SK-N-MC (cell line): ENCODE measurements around the gene ARNT2.

Experiments
- DNase-seq: peaks from one replicate; pipeline ENCODE4 v3.0.0-alpha.2; 2011; ENCODE audit warnings: low read depth, low spot score
- H3K27ac ChIP-seq: fragments of 200-600 bp; sonication (generic); 2 replicates; pipeline ENCODE4 v1.5.1; 2016; ENCODE audit warnings: mixed run types
- H3K36me3 ChIP-seq: fragments of 200-600 bp; sonication (generic); 2 replicates; pipeline ENCODE4 v1.6.1; 2017; ENCODE audit warnings: antibody characterized with exemption, low read length, mixed read lengths; ENCODE audit not compliant: insufficient read depth
- H3K4me3 ChIP-seq: fragments of 200-600 bp; sonication (generic); 2 replicates; pipeline ENCODE4 v1.5.1; 2016
- H3K9ac ChIP-seq: fragments of 200-600 bp; sonication (generic); 2 replicates; pipeline ENCODE4 v1.8.0; 2017; ENCODE audit warnings: mixed run types, mixed read lengths; ENCODE audit not compliant: insufficient read length
- H3K9me3 ChIP-seq: fragments of 200-600 bp; sonication (generic); 2 replicates; pipeline ENCODE4 v1.6.1; 2017; ENCODE audit warnings: low read depth, mild to moderate bottlenecking, antibody characterized with exemption, low read length, moderate library complexity, mixed read lengths
- EZH2 ChIP-seq: fragments of 200-600 bp; sonication (generic); IDR thresholded peaks from one replicate; pipeline ENCODE4 v1.6.1; 2017; ENCODE audit warnings: antibody characterized with exemption
- FOXP2 ChIP-seq: optimal IDR thresholded peaks from 2 replicates; pipeline ENCODE3; 2011; ENCODE audit warnings: mild to moderate bottlenecking, moderate library complexity; ENCODE audit not compliant: insufficient read depth; ENCODE audit errors: extremely low read length, control extremely low read depth
- POLR2AphosphoS5 ChIP-seq: IDR thresholded peaks from 2 replicates; pipeline ENCODE4 v1.6.1; 2012; ENCODE audit warnings: mild to moderate bottlenecking, low read depth, low read length, borderline replicate concordance

The ARNT2 gene

GRCh38 chr15:80615361-80615736, 211.2 kb downstream of the ARNT2 start:
- TF ChIP-seq POLR2AphosphoS5: no peak
- TF ChIP-seq EZH2: no peak
- no peak for TF ChIP-seq FOXP2
- DNase-seq: no peak
- no peaks in the 10 kb centered on the region for H3K9me3 ChIP-seq
- no peaks in the 10 kb centered on the region for H3K36me3 ChIP-seq
- H3K4me3 ChIP-seq: no peak overlapping the region
- H3K9ac ChIP-seq: no peak overlapping the region
- no peak overlapping the region for H3K27ac ChIP-seq

DNA sequence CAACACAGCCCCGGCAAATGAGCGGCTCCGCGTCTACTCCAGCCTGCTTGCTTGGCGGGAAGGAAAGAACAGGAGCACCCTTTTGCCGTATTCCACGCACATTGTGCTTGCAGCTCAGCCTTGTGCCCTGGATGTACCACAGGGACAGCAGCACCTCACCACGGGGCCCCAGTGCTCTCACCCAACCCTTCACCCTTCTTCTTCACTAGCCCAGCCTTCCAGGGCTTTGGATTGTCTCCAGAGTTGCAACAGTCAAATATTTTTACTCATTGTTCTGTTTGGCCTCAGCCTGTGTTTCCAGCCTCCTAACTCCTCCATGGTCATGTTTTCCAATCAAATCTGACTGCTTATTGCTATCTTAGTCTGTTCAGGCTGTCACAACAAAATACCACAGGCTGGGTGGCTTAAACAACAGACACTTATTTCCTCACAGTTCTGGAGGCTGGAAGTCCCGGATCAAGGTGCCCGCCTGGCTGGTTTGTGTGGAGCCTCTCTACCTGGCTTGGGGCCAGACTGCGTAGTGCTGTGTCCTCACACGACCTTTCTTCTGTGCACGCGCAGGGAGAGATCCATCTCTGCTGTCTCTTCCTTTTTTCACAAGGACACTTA, 211.7 kb downstream of the ARNT2 start:
- Histone ChIP-seq H3K36me3 (no peaks in the 10 kb centered on the region), H3K9me3 (no peaks in the 10 kb centered on the region), H3K27ac (no peak overlapping the region; the same call in 1 of the 2 replicates), H3K4me3 (peak overlapping the region; percentile 29), H3K9ac (no peak overlapping the region)
- no peak for DNase-seq
- TF ChIP-seq EZH2: no peak
- no peak for TF ChIP-seq POLR2AphosphoS5
- TF ChIP-seq FOXP2: no peak

DNA sequence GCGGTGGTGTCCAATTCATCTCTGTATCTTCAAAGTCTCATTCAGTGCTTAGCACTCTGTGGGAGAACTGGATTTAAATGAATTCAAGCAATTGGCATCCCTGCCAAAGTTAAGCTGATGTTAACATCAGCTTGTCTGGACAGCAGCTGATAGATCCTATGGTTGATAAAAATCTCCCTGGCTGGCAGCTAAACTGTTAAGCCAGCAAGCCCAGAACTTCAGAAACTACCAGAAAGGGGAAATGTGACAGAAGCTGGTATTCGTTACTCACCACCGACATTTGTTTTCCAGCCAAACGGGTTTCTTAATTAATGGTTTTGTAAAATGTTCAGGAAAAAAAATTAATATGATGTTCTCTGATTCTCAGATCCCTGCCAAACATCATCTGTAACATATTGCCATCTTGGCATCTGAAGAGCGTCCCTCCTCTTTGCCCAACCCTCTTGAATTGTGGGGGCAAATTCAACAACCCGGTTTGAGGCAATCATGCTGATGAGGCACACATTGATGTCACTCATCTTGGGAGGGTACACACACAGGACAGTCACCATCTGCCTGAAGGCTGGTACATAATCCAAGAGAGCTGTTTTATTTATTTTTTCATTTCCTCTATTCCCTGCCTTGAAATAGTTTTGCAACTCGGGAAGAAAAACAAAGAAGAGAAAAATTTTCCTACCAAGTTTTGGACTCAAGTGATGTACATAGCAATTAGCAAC, 214.7 kb downstream of the ARNT2 start:
- Histone ChIP-seq H3K9ac (no peak overlapping the region), H3K36me3 (no peaks in the 10 kb centered on the region), H3K27ac (no peak overlapping the region), H3K9me3 (peaks cover 5% of the 10 kb centered on the region; the same call in 1 of the 2 replicates), H3K4me3 (no peak overlapping the region)
- no peak for DNase-seq
- TF ChIP-seq FOXP2 (no peak), POLR2AphosphoS5 (no peak)

DNA sequence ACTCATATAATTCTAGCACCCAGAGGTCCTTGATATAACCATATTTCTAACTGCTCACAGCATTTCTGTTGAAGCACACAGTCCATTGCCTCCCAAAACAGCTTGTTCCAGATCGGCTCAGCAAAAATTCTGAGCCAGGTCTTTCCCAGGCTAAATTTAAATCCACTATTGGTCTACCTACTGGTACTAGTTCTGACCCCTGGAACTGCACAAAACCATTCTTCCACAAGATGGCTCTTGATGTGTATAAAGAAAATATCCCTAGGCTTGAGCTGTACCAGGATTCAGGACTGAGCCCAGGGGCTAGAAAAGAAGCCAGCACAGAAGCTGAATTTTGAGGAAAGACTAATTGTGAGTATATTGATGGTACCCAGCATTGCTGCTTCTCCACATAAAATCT, 215.5 kb downstream of the ARNT2 start:
- Histone ChIP-seq H3K4me3 (no peak overlapping the region), H3K9me3 (peaks cover 5% of the 10 kb centered on the region; the same call in 1 of the 2 replicates), H3K36me3 (no peaks in the 10 kb centered on the region), H3K27ac (no peak overlapping the region), H3K9ac (no peak overlapping the region)
- DNase-seq: no peak
- TF ChIP-seq POLR2AphosphoS5 (no peak), FOXP2 (no peak), EZH2 (no peak)

DNA sequence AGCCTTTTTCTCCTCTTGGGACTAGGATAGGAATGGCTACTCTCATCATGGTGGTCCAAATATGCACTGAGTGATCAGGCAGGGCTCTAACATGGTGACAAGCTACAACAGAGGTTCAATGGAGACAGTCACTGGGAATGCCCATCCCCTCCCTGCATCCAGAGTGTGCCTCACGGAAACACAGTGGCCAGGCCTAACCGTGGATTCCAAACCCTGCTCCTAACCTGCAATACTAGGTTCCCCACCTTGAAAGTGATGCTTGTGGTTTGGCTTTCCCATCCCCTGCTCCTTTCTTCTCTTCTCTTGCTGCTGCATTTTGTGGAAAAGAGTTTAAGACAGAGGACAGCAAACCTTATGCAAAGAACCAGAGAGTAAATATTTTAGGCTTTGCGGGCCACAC, 216.0 kb downstream of the ARNT2 start:
- Histone ChIP-seq H3K27ac (no peak overlapping the region), H3K36me3 (no peaks in the 10 kb centered on the region), H3K9me3 (peaks cover 5% of the 10 kb centered on the region; the same call in 1 of the 2 replicates), H3K4me3 (no peak overlapping the region), H3K9ac (no peak overlapping the region)
- DNase-seq: no peak
- TF ChIP-seq EZH2: no peak
- TF ChIP-seq FOXP2: no peak
- no peak for TF ChIP-seq POLR2AphosphoS5

- peaks cover 5% of the 10 kb centered on the region; the same call in 1 of the 2 replicates for H3K9me3 ChIP-seq
- TF ChIP-seq POLR2AphosphoS5: no peak
- no peak for DNase-seq
- no peak overlapping the region for H3K27ac ChIP-seq
- no peaks in the 10 kb centered on the region for H3K36me3 ChIP-seq
- H3K4me3 ChIP-seq: no peak overlapping the region
- no peak overlapping the region for H3K9ac ChIP-seq
Measured at GRCh38 chr15:80620931-80621330, 216.7 kb downstream of the ARNT2 start.

DNA sequence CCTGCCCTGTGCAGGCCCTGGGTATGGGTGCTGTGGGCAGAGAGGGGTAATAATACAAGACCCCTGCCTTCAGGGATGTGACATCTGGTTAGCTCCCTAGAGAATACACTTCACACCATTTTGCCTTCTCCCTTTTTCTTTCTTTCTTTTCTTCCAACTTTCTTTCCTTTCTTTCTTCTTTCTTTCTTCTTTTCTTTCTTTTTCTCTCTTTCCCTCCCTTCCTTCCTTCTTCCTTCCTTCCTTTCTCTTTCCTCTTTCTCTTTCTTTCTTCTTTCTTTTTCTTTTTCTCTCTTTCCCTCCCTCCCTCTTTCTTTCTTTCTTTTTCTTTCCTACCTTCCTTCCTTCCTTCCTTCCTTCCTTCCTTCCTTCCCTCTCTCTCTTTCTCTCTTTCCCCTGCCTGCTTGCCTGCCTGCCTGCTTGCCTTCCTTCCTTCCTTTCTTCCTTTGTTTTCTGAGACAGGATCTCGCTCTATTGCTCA, 222.5 kb downstream of the ARNT2 start:
- Histone ChIP-seq H3K36me3 (no peaks in the 10 kb centered on the region), H3K9ac (no peak overlapping the region), H3K4me3 (no peak overlapping the region), H3K9me3 (peaks cover 5% of the 10 kb centered on the region; the same call in 1 of the 2 replicates), H3K27ac (no peak overlapping the region)
- no peak for TF ChIP-seq POLR2AphosphoS5
- TF ChIP-seq FOXP2: no peak
- TF ChIP-seq EZH2: no peak
- no peak for DNase-seq

- Histone ChIP-seq H3K27ac (no peak overlapping the region), H3K36me3 (no peaks in the 10 kb centered on the region), H3K4me3 (no peak overlapping the region), H3K9ac (no peak overlapping the region), H3K9me3 (no peaks in the 10 kb centered on the region)
- DNase-seq: no peak
- TF ChIP-seq POLR2AphosphoS5 (no peak), FOXP2 (no peak)
Measured at GRCh38 chr15:80629355-80629754, 225.2 kb downstream of the ARNT2 start.
